GM18868 (cell line): Measurements from ENCODE around the gene SUZ12.
"Not testable (repeated sequence)": the region's sequence is repeated elsewhere in the genome, so short reads cannot be mapped to it uniquely, and the experiment has no call there.

Experiments used
- ATAC-seq: cut with Tn5 transposase; IDR thresholded peaks from one replicate; pipeline ENCODE4 v1.9.1; 2021; ENCODE audit warnings: mild to moderate bottlenecking, moderate library complexity; ENCODE audit not compliant: unreplicated experiment

SUZ12 gene

GRCh38 chr17:31942396-31942795 lies 5.6 kb downstream of the SUZ12 start:
- ATAC-seq: not testable (repeated sequence)

DNA sequence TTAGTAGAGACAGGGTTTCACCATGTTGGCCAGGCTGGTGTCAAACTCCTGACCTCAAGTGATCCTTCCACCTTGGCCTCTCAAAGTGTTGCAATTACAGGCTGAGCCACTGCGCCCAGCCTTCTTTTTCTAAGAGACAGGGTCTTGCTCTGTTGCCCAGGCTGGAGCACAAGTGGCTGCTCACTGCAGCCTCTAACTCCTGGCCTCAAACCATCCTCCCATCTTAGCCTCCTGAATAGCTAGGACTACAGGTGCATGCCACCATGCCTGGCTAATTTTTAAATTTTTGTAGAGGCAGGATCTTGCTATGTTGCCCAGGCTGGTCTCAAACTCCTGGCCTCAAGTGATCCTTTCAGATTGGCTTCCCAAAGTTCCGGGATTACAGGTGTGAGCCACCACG lies 15.1 kb downstream of the SUZ12 start:
- ATAC-seq: not testable (repeated sequence)

- ATAC-seq: not testable (repeated sequence)
Measured at GRCh38 chr17:31964131-31964530, 27.3 kb downstream of the SUZ12 start.

DNA sequence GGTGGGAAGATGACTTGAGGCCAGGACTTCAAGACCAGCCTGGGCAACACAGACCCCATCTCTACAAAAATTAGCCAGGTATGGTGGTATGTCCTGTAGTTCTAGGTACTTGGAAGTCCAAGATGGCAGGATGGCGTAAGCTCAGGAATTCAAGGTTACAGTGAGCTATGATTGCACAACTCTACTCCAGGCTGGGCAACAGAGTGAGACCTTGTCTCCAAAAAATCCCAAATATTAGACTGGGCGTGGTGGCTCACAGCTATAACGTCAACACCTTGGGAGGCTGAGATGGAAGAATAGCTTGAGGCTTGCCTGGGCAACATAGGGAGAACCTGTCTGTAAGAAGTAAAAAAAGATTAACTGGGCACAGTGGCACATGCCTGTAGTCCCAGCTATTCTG lies 30.8 kb downstream of the SUZ12 start:
- ATAC-seq: no peak

GRCh38 chr17:31970416-31970815 lies 33.6 kb downstream of the SUZ12 start:
- not testable (repeated sequence) for ATAC-seq

DNA sequence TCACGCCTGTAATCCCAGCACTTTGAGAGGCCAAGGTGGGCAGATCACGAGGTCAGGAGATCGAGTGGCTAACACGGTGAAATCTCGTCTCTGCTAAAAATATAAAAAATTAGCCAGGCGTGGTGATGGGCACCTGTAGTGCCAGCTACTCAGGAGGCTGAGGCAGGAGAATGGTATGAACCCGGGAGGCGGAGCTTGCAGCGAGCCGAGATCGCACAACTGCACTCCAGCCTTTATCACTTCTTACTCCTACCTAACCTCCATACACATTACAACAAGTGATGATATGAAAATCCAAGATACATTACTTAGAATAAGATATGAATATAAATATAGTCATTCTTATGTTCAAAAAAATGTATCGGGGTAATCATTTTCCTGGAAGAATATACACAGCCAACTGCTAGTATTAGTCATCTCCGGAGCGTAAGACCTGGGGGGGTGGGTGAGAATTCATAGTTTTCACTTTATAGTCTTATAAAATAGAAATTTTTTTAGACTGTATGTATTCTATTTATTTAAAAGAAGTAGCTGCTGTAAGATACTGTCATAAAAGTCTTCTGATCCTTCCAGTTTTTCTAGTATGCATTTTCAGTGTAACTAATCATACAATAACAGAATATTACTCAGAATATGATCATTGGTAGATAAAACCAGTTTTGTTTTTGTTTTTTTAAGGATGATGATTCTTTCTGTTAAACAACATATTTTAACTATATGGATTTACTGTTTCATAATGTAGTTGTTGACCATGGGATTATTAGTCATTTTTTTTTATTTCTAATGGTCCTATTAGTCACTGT lies 37.7 kb downstream of the SUZ12 start:
- ATAC-seq: not testable (repeated sequence)

DNA sequence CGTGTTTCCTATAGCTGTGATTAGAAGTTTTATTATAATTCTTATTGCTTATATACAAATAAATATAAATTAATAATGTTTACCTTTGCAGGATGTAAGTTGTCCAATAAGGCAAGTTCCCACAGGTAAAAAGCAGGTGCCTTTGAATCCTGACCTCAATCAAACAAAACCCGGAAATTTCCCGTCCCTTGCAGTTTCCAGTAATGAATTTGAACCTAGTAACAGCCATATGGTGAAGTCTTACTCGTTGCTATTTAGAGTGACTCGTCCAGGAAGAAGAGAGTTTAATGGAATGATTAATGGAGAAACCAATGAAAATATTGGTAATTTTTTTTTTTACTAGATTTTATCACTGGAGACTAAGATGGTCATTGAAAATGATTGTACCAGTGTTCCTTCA lies 38.6 kb downstream of the SUZ12 start:
- ATAC-seq: not testable (repeated sequence)

- ATAC-seq: not testable (repeated sequence)
Measured at GRCh38 chr17:31991821-31992220, 55.0 kb downstream of the SUZ12 start.

- ATAC-seq: no peak
Measured at GRCh38 chr17:31997005-31997404, 60.2 kb downstream of the SUZ12 start.

DNA sequence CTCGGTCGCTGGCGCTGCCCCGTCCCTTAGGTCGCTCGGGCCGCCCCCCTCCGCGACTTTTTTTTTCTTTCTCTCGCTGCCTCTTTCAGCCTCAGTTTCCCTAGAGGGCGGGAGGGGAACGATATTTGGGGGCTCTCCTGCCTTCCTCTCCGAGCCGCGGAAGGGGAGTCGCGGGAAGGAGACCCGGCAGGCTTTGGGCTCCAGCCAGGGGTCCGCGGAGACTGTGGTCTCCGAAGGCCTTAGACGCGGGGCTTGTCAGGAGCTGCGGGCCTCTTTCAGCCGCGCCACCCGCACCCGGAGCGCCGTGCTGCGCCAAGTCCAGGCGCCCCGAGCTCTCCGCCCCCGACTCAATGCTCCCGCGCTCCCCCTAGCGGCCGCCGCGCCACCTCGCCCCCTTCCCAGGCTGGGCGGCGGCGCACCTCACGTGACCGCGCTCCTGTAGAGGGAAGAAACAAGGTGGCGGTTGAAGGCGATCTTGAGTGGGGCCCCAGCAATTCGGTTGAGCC lies 70.2 kb downstream of the SUZ12 start, which contains the start of gene LRRC37B:
LRRC37B (plus strand) TSS at position 427 of the 506 bp plus-strand sequence. CDS start 14,010 bp downstream, outside the sequence.
- ATAC-seq: peak; percentile 90

- peak; percentile 37 for ATAC-seq
Measured at GRCh38 chr17:32007463-32008298, 70.9 kb downstream of the SUZ12 start.

GRCh38 chr17:32009262-32009542 lies 72.4 kb downstream of the SUZ12 start:
- ATAC-seq: no peak

- no peak for ATAC-seq
Measured at GRCh38 chr17:32010114-32010513, 73.3 kb downstream of the SUZ12 start.

DNA sequence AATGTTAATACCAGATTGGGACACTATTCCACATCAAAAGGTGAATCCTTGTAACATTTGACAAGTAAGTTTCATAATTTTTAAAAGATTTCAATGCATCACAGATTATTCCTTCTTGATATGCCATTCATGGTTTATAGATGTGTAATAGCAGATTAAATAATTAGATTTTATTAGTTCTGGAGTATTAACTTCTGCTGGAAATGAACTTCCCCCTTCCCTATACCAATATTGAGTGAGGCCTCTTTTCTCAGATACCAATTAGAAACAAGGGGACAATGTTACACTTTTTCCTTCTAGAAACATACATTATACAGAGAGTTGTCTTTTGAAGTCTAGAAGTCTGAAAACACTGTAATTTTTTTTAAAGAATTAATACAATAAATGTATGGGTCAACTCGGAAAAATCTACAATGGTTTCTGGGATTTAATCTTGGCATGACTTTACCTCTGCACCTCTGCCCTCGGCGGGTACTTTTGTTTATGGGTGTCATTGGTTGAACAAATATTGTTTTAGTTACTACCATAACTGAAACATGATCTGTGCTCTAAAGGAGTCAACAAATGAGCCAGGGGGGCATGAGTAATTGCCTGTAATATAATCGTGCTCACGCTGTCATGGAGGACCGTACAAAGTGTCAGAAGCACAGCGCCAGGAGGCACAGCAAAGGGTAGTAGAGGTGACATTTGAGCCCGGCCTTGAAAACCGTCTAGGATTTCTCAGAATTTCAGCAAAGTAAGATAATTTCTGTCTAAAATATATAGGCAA lies 78.6 kb downstream of the SUZ12 start:
- no peak for ATAC-seq

DNA sequence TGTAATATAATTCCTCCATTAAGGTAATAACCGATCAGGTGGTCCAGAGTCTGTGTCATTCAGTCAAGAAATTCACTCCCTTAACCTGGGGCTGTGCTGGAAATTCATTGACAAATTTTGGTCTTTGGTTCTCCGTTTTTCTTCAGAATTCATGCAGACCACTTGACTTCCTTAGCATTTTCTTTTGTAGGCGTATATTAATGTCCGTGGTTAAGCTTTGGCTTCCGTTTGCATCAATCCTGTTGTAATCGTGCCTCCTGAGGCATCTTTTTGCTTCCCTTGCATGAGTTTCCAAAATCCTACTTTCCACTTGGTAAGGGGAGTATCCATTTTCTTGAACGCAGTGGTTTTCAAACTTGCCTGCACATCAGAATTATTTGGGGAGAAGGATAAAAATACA lies 79.4 kb downstream of the SUZ12 start:
- no peak for ATAC-seq

- no peak for ATAC-seq
Measured at GRCh38 chr17:32019228-32019627, 82.4 kb downstream of the SUZ12 start.

GRCh38 chr17:32020943-32021614 lies 84.3 kb downstream of the SUZ12 start:
- no peak for ATAC-seq

GRCh38 chr17:32021615-32021955 lies 84.8 kb downstream of the SUZ12 start:
- no peak for ATAC-seq

DNA sequence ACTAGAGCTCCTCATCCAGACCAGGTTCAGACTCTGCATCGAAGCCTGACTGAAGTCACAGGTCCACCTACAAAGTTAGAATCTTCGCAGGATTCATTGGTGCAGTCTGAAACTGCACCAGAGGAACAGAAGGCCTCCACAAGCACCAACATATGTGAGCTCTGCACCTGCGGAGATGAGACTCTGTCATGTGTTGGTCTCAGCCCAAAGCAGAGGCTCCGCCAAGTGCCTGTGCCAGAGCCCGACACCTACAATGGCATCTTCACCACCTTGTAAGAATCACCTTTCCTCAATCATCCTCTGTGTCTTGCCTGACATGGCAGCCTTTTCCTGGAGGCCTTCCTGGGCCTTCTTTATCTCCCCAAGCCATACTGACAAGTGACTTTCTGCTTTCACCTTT lies 85.7 kb downstream of the SUZ12 start:
- not testable (repeated sequence) for ATAC-seq

GRCh38 chr17:32027271-32027670 lies 90.5 kb downstream of the SUZ12 start:
- ATAC-seq: not testable (repeated sequence)

DNA sequence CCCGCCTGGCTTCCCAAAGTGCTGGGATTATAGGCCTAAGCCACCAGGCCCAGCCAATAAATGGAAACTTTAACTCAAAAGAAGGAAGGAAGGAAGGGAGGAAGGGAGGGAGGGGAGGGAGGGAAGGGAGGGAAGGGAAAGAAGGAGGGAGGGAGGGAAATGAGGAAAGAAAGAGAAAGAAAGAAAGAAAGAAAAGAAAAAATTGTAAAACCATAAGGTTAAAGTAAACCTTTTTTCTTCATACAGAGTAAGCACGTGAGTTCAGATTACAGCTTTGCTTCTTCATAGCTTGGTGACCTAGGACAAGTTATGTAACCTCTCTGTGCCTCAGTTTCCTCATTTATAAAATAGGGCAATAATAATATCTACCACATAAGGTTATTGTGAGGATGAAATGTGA lies 96.4 kb downstream of the SUZ12 start:
- no peak for ATAC-seq
